Epithelial cell of esophagus (primary cell): Measurements from ENCODE around the gene NEK1.
"Not testable (repeated sequence)": the region's sequence is repeated elsewhere in the genome, so short reads cannot be mapped to it uniquely, and the experiment has no call there.

ENCODE experiments used
- DNase-seq: peaks from one replicate; pipeline ENCODE4 v3.0.0; 2010; ENCODE audit warnings: low read depth
- H3K4me3 ChIP-seq: 2 replicates; pipeline ENCODE4 v1.5.1; 2011; ENCODE audit warnings: mild to moderate bottlenecking, low read length, control low read depth
- TF ChIP-seq, protein P1 (sequence below): IDR thresholded peaks from 2 replicates; pipeline ENCODE4 v1.5.1; 2011; ENCODE audit warnings: low read depth, mild to moderate bottlenecking, low read length, control low read depth, inconsistent platforms; ENCODE audit not compliant: insufficient read depth; ENCODE audit errors: missing control alignments

Gene NEK1

GRCh38 chr4:169460081-169460480, 152.3 kb downstream of the NEK1 start:
- H3K4me3 ChIP-seq: no peak overlapping the region
- TF ChIP-seq, protein P1, sequence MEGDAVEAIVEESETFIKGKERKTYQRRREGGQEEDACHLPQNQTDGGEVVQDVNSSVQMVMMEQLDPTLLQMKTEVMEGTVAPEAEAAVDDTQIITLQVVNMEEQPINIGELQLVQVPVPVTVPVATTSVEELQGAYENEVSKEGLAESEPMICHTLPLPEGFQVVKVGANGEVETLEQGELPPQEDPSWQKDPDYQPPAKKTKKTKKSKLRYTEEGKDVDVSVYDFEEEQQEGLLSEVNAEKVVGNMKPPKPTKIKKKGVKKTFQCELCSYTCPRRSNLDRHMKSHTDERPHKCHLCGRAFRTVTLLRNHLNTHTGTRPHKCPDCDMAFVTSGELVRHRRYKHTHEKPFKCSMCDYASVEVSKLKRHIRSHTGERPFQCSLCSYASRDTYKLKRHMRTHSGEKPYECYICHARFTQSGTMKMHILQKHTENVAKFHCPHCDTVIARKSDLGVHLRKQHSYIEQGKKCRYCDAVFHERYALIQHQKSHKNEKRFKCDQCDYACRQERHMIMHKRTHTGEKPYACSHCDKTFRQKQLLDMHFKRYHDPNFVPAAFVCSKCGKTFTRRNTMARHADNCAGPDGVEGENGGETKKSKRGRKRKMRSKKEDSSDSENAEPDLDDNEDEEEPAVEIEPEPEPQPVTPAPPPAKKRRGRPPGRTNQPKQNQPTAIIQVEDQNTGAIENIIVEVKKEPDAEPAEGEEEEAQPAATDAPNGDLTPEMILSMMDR: no peak
- DNase-seq: no peak

DNA sequence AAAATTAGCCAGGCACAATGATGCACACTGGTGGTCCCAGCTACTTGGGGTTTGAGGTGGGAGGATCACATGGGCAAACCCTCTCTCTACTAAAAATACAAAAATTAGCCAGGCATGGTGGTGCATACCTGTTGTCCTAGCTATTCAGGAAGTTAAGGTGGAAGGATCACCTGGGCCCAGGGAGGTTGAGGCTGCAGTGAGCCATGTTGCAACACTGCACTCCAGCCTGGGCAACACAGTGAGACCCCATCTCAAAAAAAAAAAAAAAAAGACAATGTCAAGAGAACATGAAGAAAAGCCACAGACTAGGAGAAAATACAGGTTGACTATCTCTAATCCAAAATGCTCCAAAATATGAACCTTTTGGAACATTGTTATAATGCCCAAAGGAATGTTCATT, 153.8 kb downstream of the NEK1 start:
- H3K4me3 ChIP-seq: no peak overlapping the region
- TF ChIP-seq, protein P1: no peak
- no peak for DNase-seq

GRCh38 chr4:169452644-169453043, 159.7 kb downstream of the NEK1 start:
- not testable (repeated sequence) for DNase-seq, H3K4me3 ChIP-seq

DNA sequence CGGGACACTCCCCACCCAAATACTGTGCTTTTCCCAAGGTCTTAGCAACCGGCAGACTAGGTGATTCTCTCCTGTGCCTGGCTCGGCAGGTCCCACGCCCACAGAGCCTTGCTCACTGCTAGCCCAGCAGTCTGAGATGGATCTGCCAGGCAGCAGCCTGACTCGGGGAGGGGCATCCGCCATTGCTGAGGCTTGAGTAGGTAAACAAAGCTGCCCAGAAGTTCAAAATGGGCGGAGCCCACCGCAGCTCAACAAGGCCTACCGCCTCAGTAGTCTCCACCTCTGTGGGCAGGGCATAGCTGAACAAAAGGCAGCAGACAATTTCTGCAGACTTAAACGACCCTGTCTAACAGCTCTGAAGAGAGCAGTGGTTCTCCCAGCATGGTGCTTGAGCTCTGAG, 163.4 kb downstream of the NEK1 start:
- not testable (repeated sequence) for H3K4me3 ChIP-seq, DNase-seq

- no peak overlapping the region for H3K4me3 ChIP-seq
- no peak for DNase-seq
- TF ChIP-seq, protein P1: no peak
Measured at GRCh38 chr4:169446824-169447223, 165.6 kb downstream of the NEK1 start.

GRCh38 chr4:169443748-169444147, 168.6 kb downstream of the NEK1 start:
- TF ChIP-seq, protein P1: no peak
- no peak overlapping the region for H3K4me3 ChIP-seq
- DNase-seq: no peak

DNA sequence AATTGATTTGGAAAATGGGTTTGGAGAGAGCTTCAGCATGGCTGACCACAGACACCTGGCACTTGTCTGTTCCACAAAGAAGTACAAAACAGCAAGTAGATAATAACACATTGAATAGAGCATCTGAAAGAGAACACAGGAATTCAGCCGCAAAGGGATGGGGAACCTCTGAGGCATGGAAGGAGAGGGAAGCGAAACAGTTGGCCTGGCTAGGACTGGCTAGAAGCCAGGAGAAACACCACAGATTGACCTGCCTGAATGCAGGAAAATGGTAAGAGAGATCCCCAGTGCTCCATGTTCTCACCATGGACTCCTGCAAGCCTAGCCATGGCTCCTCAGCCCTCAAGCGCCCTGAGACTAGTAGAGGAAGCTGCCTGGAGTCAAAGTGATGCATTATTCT, 171.9 kb downstream of the NEK1 start:
- H3K4me3 ChIP-seq: no peak overlapping the region
- DNase-seq: no peak
- TF ChIP-seq, protein P1: no peak

- TF ChIP-seq, protein P1: no peak
- DNase-seq: no peak
- H3K4me3 ChIP-seq: no peak overlapping the region
Measured at GRCh38 chr4:169439244-169439643, 173.1 kb downstream of the NEK1 start.
